ENCODE results near the gene MORN1.

Gene MORN1

GRCh38 chr1:2349806-2350205 lies 41.5 kb downstream of the MORN1 start:
- no peak for DNase-seq

DNA sequence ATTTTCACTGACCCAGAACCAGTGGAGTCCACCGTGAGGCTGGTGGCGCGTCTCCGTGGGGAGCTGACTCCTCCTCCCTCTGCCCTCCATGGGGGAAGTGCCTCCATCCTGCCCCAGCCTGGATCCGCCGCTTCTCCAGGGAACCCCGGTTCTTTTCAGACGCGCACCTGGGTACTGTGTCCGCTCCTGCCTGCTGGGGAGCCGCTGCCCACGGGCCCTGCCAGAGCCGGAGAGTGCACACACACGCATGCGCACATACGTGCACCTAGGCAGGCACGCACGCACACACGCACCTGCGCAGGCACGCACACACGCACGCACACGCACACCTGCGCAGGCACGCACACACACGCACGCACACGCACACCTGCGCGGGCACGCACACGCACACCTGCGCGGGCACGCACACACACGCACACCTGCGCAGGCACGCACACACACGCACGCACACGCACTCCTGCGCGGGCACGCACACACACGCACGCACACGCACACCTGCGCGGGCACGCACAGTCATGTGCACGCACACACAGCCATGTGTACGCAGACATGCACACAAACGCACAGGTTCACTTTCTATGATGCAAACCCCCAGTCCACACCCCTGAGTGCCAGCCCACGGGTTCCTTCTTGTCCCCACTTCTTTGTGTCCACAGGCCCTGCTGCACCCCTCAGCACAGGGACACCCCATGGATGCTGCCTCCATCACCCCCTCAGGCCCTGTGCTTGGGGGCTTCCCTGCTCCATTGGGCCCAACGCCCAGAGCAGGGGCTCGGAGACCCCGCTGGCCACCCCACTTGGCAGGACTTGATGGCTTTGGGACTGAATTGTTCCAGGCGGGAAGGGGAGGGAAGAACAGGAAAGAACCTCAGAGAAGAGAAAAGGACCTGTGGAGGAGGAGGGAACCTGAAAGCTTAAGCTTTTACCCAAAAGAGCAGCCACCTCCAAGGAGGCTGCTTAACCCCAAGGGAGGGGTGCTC lies 42.7 kb downstream of the MORN1 start:
- no peak for DNase-seq

GRCh38 chr1:2347896-2348295 lies 43.5 kb downstream of the MORN1 start:
- no peak for DNase-seq

- no peak for DNase-seq
Measured at GRCh38 chr1:2347409-2347785, 44.0 kb downstream of the MORN1 start.

- no peak for DNase-seq
Measured at GRCh38 chr1:2346691-2347408, 44.5 kb downstream of the MORN1 start.

GRCh38 chr1:2345297-2346075 lies 45.9 kb downstream of the MORN1 start:
- no peak for DNase-seq

- DNase-seq, result no peak
Measured at GRCh38 chr1:2344744-2345296, 46.5 kb downstream of the MORN1 start.

- DNase-seq, result no peak
Measured at GRCh38 chr1:2344121-2344681, 47.2 kb downstream of the MORN1 start.

DNA sequence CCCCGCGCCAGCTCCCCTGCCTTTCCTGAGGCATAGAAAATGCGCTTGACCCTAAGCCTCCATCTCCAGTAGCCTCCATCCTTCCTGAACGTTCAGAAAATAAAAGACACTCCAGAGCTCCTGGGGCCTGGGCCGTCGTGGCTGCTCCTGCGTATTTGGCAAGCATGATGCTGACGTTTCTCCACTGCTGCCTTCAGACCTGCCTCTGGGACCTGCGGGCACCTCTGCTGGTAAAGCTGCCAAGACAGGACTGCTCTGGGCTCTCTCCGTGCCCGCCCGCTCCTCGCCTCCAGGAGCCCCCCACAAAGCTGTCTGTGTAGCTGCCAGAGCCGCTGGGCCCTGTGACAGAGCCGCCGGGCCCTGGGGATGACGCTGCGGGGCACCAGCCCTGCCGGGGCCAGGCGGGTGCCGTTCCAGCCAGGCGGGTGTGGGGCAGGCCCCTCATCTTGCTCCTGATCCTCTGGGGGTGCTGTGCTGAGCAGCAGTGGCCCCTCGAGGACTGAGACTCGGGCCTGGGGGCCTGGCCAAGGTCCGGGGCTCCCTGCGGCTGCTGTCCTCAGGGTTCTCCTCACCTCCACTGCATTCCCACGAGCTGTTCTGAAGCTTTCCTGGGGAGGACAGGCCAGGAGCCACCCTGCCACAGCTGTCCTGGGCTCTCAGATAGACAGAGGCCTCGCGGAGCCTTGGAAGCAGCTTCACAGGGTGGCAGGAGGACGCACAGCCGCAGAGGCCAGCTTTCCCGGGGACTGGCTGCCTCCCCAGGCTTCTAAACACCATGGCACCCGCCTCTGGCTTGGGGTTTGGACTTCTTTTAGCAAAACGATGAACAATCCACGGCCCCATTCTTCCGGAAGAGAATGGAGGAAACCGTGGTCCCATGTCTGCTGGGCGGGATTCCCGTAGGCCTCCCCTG lies 48.1 kb downstream of the MORN1 start:
- no peak for DNase-seq

DNA sequence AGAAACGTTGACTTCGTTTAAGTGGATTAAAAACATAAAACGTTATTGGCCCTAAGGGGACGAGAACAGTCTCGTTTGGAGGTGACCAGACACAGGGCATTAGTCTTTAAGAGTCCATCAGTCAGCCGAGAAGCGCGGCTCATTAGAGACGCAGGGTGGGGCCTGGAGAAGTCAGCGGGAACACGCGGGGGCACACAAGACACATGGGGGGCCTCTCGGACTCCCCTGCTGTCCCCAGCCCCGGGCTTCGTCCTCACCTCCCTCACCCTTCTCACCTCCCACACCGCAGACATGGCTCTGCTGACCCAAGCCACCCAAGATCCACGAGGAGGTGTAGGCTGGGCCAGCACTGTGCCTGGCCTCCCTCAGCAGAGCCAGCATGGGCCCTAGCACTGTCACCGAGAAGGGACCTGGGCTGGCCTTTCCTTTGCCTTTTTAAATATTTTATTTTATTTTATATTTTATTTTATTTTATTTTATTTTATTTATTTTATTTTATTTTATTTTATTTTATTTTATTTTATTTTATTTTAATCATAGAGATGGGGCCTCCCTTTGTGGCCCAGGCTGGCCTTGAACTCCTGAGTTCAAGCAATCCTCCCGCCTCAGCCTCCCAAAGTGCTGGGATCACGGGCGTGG lies 48.9 kb downstream of the MORN1 start:
- no peak for DNase-seq

- DNase-seq, result no peak
Measured at GRCh38 chr1:2341706-2342383, 49.5 kb downstream of the MORN1 start.

DNA sequence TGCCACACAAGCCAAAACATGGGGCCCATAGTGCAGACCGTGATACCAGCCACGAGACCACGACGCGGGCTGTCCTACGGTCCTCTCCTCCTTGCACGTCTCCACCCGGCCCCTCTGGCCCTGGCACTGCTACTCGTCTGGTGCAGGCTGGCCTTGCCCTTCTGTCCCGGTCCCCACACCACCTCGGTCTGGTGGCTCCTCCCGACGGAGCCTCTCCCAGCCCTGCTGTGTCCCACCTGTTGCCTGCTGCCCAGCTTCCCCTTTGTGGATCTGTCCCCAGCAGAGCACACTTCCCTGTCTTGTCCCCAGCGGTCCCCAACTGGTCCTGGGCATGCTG lies 50.5 kb downstream of the MORN1 start:
- no peak for DNase-seq

DNA sequence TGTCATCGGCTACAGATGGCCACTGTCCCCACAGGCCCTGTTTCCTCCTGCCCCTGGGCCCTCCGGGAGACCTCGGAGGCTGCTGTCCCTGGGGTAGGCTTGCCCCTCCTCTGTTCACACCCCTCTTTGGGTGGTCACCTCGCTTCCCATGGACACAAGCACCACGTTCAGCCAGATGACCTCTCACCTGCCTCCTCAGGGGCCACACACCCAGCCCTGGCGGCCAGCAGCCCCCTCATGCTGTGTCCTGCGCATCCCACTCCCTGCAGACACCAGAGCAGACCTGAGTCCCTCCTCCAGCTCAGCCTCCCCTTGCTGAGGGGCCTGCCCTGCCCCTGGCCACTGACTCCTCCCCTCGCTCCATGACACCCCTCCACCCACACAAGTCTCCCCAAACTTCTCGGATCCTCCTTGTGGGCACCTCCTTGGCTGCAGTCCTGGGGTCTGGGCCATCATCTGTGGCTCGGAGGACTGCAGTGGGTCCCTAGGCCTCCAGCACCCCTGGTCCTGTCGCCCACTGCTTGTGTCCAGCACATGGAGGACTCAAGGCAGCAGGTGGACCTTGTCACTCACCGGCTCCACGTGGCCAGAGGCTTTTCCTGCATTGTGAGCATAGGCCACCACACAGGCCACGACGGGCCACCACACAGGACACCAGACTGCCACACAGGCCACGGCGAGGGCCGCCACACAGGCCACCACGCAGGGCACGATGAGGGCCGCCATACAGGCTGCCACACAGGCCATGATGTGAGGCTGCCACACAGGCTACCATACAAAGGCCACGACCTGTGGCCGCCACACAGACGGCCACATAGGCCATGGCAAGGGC lies 51.1 kb downstream of the MORN1 start:
- DNase-seq, result no peak

DNA sequence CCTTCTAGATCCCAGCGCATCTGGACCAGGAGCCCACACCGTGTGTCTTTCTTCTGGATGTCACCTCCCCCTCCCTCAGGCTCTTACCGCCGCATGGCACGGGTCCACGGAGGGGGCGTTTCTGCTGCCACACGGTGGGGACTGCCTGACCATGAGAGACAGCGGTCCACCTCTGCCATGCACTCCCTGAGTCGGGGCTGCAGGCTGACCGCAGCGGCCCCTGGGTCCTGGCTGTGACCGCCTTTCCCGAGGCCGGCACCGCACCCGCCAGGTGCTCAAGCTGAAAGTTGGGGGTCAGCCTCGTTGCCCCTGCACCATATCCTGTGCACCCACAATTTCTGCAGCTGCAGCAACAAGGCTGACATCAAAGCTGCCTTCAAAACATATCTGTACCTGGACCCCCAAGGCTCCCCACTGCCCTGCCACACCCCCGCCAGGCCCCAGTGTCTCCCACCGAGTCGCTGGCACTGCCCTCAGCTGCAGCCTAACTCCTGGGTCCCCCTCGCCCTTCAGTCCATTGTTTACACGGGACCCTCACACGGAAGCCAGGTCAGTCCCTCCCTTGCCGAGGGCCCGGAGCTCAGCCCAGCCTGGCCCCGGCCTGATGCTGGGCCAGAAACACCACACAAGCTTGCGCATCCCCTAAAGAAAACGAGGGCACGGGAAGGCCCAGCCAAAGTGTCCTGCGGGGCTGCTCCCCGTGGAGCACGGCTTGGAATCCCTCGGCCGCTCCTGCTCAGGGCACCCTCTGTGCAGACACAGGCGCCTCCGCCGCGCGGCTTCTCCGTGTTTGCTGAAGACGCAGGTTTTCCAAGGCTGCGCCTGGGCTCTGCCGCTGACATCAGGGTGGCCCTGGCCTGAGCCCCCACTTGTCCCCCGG lies 51.9 kb downstream of the MORN1 start:
- DNase-seq, result no peak

GRCh38 chr1:2337501-2337900 lies 53.9 kb downstream of the MORN1 start:
- no peak for DNase-seq

GRCh38 chr1:2337081-2337480 lies 54.3 kb downstream of the MORN1 start:
- DNase-seq, result no peak

DNA sequence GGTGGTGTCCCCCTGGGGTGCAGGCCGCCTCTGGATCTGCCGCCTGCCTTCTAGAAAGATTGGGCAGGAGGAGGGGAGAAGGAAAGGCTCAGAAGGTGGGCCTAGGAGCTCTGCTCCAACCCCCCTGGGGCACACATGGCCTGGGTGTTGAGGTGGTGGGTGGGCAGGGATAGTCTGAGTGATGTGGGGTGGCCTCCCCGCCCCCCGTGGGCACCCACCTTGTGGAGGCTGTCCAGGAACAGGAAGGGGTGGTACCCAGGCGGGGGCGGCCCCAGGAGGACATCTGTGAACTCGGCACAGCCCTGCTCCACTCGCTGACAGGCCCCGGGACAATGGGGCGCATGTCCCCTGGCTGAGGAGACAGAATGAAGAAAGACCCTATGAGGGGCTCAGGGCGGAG lies 54.9 kb downstream of the MORN1 start:
- no peak for DNase-seq

DNA sequence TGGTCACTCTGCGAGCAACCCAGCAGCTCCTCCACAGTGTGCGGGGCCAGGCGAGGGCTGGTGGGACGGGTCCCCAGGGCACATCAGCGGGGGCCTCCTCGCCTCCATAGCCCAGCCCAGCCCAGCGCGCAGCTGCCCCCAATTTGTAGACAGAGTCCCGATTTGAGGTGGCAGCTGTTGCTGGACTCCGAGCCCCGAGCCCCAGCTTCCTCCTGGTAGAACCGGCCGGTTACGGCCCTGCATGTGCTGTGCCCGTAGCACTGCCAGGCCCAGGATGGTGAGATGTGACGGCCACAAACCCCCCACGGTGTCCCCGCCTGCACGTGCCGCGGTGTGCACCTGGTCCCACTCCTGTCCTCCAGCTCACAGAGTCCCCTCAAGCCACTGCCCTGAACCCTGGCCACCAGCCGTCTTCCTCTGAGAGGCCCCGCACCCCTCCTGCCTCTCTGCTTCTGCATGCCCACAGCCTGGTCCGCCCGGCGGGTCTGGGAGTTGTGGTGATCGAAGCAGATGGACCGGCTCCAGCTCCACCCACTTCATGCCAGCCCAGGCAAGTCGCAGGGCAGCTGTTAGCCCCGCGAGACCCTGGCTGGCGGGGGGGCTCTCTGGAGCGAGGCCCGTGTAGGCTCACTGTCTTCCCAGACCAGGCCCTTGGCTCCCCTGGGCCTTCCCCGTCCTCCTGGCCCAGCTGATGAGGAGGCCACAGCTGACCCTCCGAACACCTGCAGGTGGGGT lies 55.5 kb downstream of the MORN1 start:
- no peak for DNase-seq

All from Kasumi-1 (cell line).